Hepatocyte (in vitro differentiated cells): ENCODE results near the gene ZKSCAN3.

Experiments used
- EZH2phosphoT487 ChIP-seq: fragments of 200-600 bp; sonication (generic); IDR thresholded peaks from one replicate; pipeline ENCODE4 v1.6.1; 2018; ENCODE audit warnings: antibody characterized with exemption, mild to moderate bottlenecking, low read depth, moderate library complexity; ENCODE audit not compliant: unreplicated experiment, severe bottlenecking
- TF ChIP-seq, protein P1 (sequence below): fragments of 200-600 bp; sonication (generic); IDR thresholded peaks from 2 replicates; pipeline ENCODE4 v1.5.1; 2016; ENCODE audit warnings: antibody characterized with exemption, mild to moderate bottlenecking; ENCODE audit not compliant: poor library complexity

- TF ChIP-seq, protein P1, sequence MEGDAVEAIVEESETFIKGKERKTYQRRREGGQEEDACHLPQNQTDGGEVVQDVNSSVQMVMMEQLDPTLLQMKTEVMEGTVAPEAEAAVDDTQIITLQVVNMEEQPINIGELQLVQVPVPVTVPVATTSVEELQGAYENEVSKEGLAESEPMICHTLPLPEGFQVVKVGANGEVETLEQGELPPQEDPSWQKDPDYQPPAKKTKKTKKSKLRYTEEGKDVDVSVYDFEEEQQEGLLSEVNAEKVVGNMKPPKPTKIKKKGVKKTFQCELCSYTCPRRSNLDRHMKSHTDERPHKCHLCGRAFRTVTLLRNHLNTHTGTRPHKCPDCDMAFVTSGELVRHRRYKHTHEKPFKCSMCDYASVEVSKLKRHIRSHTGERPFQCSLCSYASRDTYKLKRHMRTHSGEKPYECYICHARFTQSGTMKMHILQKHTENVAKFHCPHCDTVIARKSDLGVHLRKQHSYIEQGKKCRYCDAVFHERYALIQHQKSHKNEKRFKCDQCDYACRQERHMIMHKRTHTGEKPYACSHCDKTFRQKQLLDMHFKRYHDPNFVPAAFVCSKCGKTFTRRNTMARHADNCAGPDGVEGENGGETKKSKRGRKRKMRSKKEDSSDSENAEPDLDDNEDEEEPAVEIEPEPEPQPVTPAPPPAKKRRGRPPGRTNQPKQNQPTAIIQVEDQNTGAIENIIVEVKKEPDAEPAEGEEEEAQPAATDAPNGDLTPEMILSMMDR, result no peak
- TF ChIP-seq EZH2phosphoT487, result no peak
These were observed 5.7 kb upstream of the ZKSCAN3 start for GRCh38 chr6:28343898-28344677.
